SK-N-SH (cell line): ENCODE data around the gene TNFRSF4. TPM values are rescaled to one million over a fixed set of nuclear protein-coding genes. Genes with fewer than 3 reads are reported as not detected.
A peak's percentile ranks its signal among the peaks of the same experiment; 100 is the strongest.

Source experiments
- CTCF ChIA-PET: fragments of 300-600, 350-600 bp; formaldehyde crosslinking; extraction: SDS; loops from one replicate; lab custom pipeline; 2021; lab: Yijun Ruan, JAX
- POLR2A ChIA-PET: fragments of 350-600 bp; sonication (Branson Sonifier 250); formaldehyde crosslinking; extraction: SDS; loops from one replicate; lab custom pipeline; 2020; ENCODE audit warnings: antibody characterized with exemption, inconsistent platforms; lab: Yijun Ruan, JAX
- DNase-seq: peaks from one replicate; pipeline ENCODE4 v3.0.0; 2012
- H2AFZ ChIP-seq: fragments of 200-600 bp; sonication (generic); 2 replicates; pipeline ENCODE4 v1.8.1; 2016; ENCODE audit warnings: antibody characterized with exemption, mild to moderate bottlenecking, low read depth
- H3F3A ChIP-seq: fragments of 200-600 bp; sonication (generic); replicated peaks from 2 replicates; pipeline ENCODE3; 2016; ENCODE audit warnings: antibody characterized with exemption, mild to moderate bottlenecking; ENCODE audit not compliant: insufficient read depth
- H3K27ac ChIP-seq, 2 experiments: fragments of 200-500 bp in 1 of 2; fragments of 200-600 bp in 1 of 2; sonication (Bioruptor generic) in 1 of 2; sonication (generic), shearing (Covaris generic) in 1 of 2; 2 replicates each; pipeline versions ENCODE4 v1.5.1 to v1.6.1; 2014 to 2016; ENCODE audit warnings: low read depth in 2 of 2, inconsistent platforms in 1 of 2, low read length in 1 of 2, mild to moderate bottlenecking in 1 of 2, mixed read lengths in 1 of 2
- H3K27me3 ChIP-seq: fragments of 200-600 bp; sonication (generic), shearing (Covaris generic); 2 replicates; pipeline ENCODE4 v1.6.1; 2016; ENCODE audit warnings: mixed run types; ENCODE audit not compliant: insufficient read depth
- H3K36me3 ChIP-seq, 2 experiments: fragments of 200-500 bp in 1 of 2; fragments of 200-600 bp in 1 of 2; sonication (Bioruptor generic) in 1 of 2; sonication (generic) in 1 of 2; replicated peaks in 1 of 2; 2 replicates each; pipeline versions ENCODE3 to v1.5.1; 2014 to 2016; ENCODE audit warnings: low read length in 1 of 2, mild to moderate bottlenecking in 1 of 2; ENCODE audit not compliant: insufficient read depth in 2 of 2, control insufficient read depth in 1 of 2
- H3K4me1 ChIP-seq, 2 experiments: fragments of 200-500 bp in 1 of 2; fragments of 200-600 bp in 1 of 2; sonication (Bioruptor generic) in 1 of 2; sonication (generic), shearing (Covaris generic) in 1 of 2; 2 replicates each; pipeline versions ENCODE4 v1.5.1 to v1.6.1; 2014 to 2016; ENCODE audit warnings: low read depth in 1 of 2, low read length in 1 of 2, mixed run types in 1 of 2; ENCODE audit not compliant: insufficient read depth in 2 of 2, control insufficient read depth in 1 of 2
- H3K4me2 ChIP-seq: fragments of 200-600 bp; sonication (generic), shearing (Covaris generic); 2 replicates; pipeline ENCODE4 v1.6.1; 2017; ENCODE audit warnings: mixed run types
- H3K4me3 ChIP-seq, 2 experiments: fragments of 200-500 bp in 1 of 2; fragments of 200-600 bp in 1 of 2; sonication (Bioruptor generic) in 1 of 2; sonication (generic), shearing (Covaris generic) in 1 of 2; 2 replicates each; pipeline versions ENCODE4 v1.5.1 to v1.8.1; 2014 to 2016; ENCODE audit warnings: low read depth in 2 of 2, inconsistent platforms in 1 of 2, low read length in 1 of 2, mild to moderate bottlenecking in 1 of 2, mixed read lengths in 1 of 2, moderate library complexity in 1 of 2
- H3K79me2 ChIP-seq: fragments of 200-600 bp; sonication (generic); 2 replicates; pipeline ENCODE4 v1.8.1; 2017; ENCODE audit warnings: mild to moderate bottlenecking; ENCODE audit not compliant: insufficient read depth
- H3K9ac ChIP-seq: fragments of 200-600 bp; sonication (generic); 2 replicates; pipeline ENCODE4 v1.6.1; 2017; ENCODE audit warnings: mixed run types
- H3K9me2 ChIP-seq: fragments of 200-600 bp; sonication (generic); 2 replicates; pipeline ENCODE4 v1.6.1; 2017; ENCODE audit warnings: mixed run types
- H3K9me3 ChIP-seq: fragments of 200-600 bp; sonication (generic); 2 replicates; pipeline ENCODE4 v1.6.1; 2017; ENCODE audit warnings: mixed run types, mild to moderate bottlenecking, moderate library complexity
- H4K20me1 ChIP-seq: fragments of 200-600 bp; sonication (generic); 2 replicates; pipeline ENCODE4 v1.6.1; 2017; ENCODE audit warnings: mild to moderate bottlenecking, mixed run types; ENCODE audit not compliant: insufficient read depth
- CHD2 ChIP-seq: fragments of 150-350 bp; IDR thresholded peaks from 2 replicates; pipeline ENCODE4 v1.6.1; 2018; ENCODE audit warnings: low read length; ENCODE audit not compliant: partially characterized antibody
- GATA2 ChIP-seq: sonication (generic); formaldehyde crosslinking; IDR thresholded peaks from 2 replicates; pipeline ENCODE4 v1.5.0; 2020; ENCODE audit warnings: mild to moderate bottlenecking, missing genetic modification reagents
- NRF1 ChIP-seq: IDR thresholded peaks from 2 replicates; pipeline ENCODE4 v1.6.1; 2012; ENCODE audit warnings: low read depth, mild to moderate bottlenecking, low read length
- RCOR1 ChIP-seq: fragments of 150-350 bp; IDR thresholded peaks from 2 replicates; pipeline ENCODE4 v1.6.1; 2017; ENCODE audit warnings: antibody characterized with exemption, low read length
- RXRA ChIP-seq: IDR thresholded peaks from 2 replicates; pipeline ENCODE4 v1.4.0; 2012; ENCODE audit warnings: low read depth, mild to moderate bottlenecking, borderline replicate concordance
- WGBS: methylation state at CpG from one replicate; pipeline ENCODE4 v1.1.6; 2017; ENCODE audit warnings: low lambda C conversion rate; 5-methylcytosine and 5-hydroxymethylcytosine counted together
- polyA plus RNA-seq, 3 experiments: library from polyadenylated mRNA; depleted of rRNA; stranded (reverse); fragments of >200 nt; gene quantifications; 2 replicates each; pipeline ENCODE4 v1.2.3, GENCODE V29; 2012
- TF ChIP-seq, protein P1 (sequence below): fragments of 200-600 bp; sonication (generic); IDR thresholded peaks from 2 replicates; pipeline ENCODE4 v1.6.1; 2017; ENCODE audit warnings: antibody characterized with exemption, mild to moderate bottlenecking, moderate library complexity

The TNFRSF4 gene
- polyA plus RNA-seq, 1 of the 3 experiments (the other 2 are of a cell fraction), result not detected

DNA sequence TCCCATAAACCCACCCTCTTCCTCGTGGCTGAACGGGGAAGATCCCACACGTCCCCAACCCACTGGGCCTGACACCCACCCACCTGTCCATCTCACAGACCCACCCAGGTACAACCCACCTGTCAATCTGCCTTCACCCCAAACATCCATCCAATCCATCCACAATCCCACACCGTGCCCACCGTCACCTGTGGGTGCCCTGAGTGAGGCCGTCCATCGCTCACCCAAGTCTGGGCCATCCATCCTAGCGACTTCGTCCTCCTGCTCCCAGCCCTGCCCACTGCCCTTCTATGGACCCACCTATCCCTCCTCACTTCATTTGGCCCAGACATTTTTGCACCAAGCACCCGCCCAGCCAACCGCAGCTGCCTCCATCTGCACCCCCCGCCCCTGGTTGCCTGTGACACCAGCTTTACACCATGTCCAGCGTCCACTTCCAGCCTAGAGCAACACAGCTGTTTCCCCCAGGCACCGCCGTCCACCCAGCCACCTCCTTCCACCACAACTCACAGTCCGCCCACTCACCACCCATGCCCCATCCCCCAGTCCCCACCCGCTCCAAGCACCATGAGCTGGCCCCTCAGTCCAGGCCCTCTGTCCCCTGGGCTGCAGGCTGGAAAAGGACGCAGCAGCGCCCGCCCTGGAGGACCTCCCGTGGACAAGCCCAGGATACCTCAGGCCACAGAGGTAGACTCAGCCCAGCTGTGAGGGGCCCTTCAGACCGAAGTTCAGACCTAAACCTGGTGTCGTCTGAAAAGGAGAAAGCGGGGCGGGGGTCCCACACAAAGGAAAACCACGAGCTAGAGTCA is 32.6 kb downstream of the TNFRSF4 start:
- ChIA-PET POLR2A (no interaction called here), CTCF (interaction anchor here (1.1 to 1.7 kb wide), 2 partner anchors 13 to 19 kb away, joined by 3 read pairs; no protein-coding TSS in a partner anchor)
- H3K79me2 ChIP-seq, result no peaks in the 10 kb centered on the region
- no peaks in the 10 kb centered on the region for H4K20me1 ChIP-seq
- H3K4me1 ChIP-seq, result no peaks in the 10 kb centered on the region
- H3K36me3 ChIP-seq, result no peaks in the 10 kb centered on the region
- no peak overlapping the region for H3K27ac ChIP-seq
- H3K9me3 ChIP-seq, result no peaks in the 10 kb centered on the region
- TF ChIP-seq, protein P1, sequence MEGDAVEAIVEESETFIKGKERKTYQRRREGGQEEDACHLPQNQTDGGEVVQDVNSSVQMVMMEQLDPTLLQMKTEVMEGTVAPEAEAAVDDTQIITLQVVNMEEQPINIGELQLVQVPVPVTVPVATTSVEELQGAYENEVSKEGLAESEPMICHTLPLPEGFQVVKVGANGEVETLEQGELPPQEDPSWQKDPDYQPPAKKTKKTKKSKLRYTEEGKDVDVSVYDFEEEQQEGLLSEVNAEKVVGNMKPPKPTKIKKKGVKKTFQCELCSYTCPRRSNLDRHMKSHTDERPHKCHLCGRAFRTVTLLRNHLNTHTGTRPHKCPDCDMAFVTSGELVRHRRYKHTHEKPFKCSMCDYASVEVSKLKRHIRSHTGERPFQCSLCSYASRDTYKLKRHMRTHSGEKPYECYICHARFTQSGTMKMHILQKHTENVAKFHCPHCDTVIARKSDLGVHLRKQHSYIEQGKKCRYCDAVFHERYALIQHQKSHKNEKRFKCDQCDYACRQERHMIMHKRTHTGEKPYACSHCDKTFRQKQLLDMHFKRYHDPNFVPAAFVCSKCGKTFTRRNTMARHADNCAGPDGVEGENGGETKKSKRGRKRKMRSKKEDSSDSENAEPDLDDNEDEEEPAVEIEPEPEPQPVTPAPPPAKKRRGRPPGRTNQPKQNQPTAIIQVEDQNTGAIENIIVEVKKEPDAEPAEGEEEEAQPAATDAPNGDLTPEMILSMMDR, result no peak
- TF ChIP-seq CHD2 (no peak), RCOR1 (no peak), GATA2 (CRISPR knock-in tag) (no peak), NRF1 (no peak)
- H3F3A ChIP-seq, result no peaks in the 10 kb centered on the region
- no peaks in the 10 kb centered on the region for H3K27me3 ChIP-seq
- WGBS, result 75% methylated on average over 17 of the region's 26 CpGs
- H3K4me3 ChIP-seq, result no peak overlapping the region
- DNase-seq, result peak; percentile 37
- no peaks in the 10 kb centered on the region for H3K9me2 ChIP-seq
- H2AFZ ChIP-seq, result no peak overlapping the region
- no peak overlapping the region for H3K4me2 ChIP-seq
- no peak overlapping the region for H3K9ac ChIP-seq

DNA sequence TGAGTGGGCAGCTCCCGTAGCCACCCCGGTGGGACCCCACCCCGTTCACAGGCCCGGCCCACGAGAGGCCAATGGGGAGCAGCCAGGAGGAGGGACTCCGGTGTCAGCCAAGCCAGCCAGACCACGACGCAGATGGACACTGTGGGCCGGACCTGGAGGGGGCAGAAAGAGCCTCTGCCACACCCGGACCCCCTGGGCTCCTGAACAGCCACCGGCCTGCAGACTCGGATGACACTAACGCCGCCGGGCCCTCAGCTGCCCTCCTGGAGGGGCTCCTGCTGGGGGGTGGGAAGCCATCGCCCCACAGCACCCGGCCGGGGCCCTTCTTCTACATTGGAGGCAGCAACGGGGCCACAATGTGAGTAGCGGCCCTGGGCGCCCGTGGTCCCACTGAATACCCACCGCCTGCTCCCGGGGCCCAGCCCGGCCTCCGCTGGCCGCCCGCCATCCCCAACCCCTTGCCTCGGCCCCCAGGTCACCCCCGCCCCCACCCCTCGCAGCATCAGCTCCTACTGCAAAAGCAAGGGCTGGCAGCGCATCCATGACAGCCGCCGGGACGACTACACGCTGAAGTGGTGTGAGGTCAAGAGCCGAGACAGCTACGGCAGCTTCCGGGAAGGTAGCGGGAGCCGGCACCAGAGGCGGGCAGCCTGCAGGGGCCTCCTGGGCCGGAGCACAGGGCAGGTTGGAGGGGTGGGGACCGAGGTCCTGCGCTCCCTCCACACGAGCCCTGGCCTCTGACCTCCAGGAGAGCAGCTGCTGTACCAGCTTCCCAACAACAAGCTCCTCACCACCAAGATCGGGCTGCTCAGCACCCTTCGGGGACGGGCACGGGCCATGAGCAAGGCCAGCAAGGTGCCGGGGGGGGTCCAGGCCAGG is 33.7 kb downstream of the TNFRSF4 start:
- H3K36me3 ChIP-seq, result no peaks in the 10 kb centered on the region
- H3F3A ChIP-seq, result no peaks in the 10 kb centered on the region
- ChIA-PET CTCF (interaction anchor here (0.6 kb wide), 1 partner anchor 219 kb away, joined by 3 read pairs; the partner anchor contains the start of gene CCNL2), POLR2A (no interaction called here)
- no peaks in the 10 kb centered on the region for H3K9me3 ChIP-seq
- no peaks in the 10 kb centered on the region for H3K9me2 ChIP-seq
- WGBS, result 61% methylated on average over 8 of the region's 51 CpGs
- no peak overlapping the region for H3K9ac ChIP-seq
- DNase-seq, result peak; percentile 37
- H3K27ac ChIP-seq, result no peak overlapping the region
- TF ChIP-seq NRF1 (no peak), RXRA (no peak)
- no peak overlapping the region for H3K4me3 ChIP-seq
- H3K4me1 ChIP-seq, result no peaks in the 10 kb centered on the region
- H3K4me2 ChIP-seq, result no peak overlapping the region
- H4K20me1 ChIP-seq, result no peaks in the 10 kb centered on the region
- no peaks in the 10 kb centered on the region for H3K79me2 ChIP-seq
- no peak overlapping the region for H2AFZ ChIP-seq
- no peaks in the 10 kb centered on the region for H3K27me3 ChIP-seq
